Measurements from ENCODE around the gene HSPB8.
"Not testable (repeated sequence)": the region's sequence is repeated elsewhere in the genome, so short reads cannot be mapped to it uniquely, and the experiment has no call there.

HSPB8 gene

GRCh38 chr12:119206348-119207062 lies 27.8 kb downstream of the HSPB8 start:
- TF ChIP-seq CTCF (IDR thresholded peaks at IDR 0.05; ENCODE audit: extremely low read depth, missing control alignments), result no peak
- DNase-seq (ENCODE audit: low spot score), result no peak

GRCh38 chr12:119207063-119207560 lies 28.4 kb downstream of the HSPB8 start:
- TF ChIP-seq CTCF (IDR thresholded peaks at IDR 0.05; ENCODE audit: extremely low read depth, missing control alignments), result no peak
- no peak for DNase-seq (ENCODE audit: low spot score)

GRCh38 chr12:119208626-119209061 lies 29.9 kb downstream of the HSPB8 start:
- TF ChIP-seq CTCF (IDR thresholded peaks at IDR 0.05; ENCODE audit: extremely low read depth, missing control alignments), result no peak
- DNase-seq (ENCODE audit: low spot score), result no peak

- DNase-seq (ENCODE audit: low spot score), result no peak
- no peak for TF ChIP-seq CTCF (IDR thresholded peaks at IDR 0.05; ENCODE audit: extremely low read depth, missing control alignments)
Measured at GRCh38 chr12:119211884-119212283, 33.2 kb downstream of the HSPB8 start.

GRCh38 chr12:119216084-119216483 lies 37.4 kb downstream of the HSPB8 start:
- TF ChIP-seq CTCF (IDR thresholded peaks at IDR 0.05; ENCODE audit: extremely low read depth, missing control alignments), result no peak
- no peak for DNase-seq (ENCODE audit: low spot score)

GRCh38 chr12:119218875-119219274 lies 40.1 kb downstream of the HSPB8 start:
- not testable (repeated sequence) for DNase-seq (ENCODE audit: low spot score)

- TF ChIP-seq CTCF (IDR thresholded peaks at IDR 0.05; ENCODE audit: extremely low read depth, missing control alignments), result no peak
- no peak for DNase-seq (ENCODE audit: low spot score)
Measured at GRCh38 chr12:119222222-119222951, 43.7 kb downstream of the HSPB8 start.
